Stimulated activated CD4-positive, alpha-beta T cell treated with anti-CD3 and anti-CD28 coated beads, Interleukin-2, amount 100 ng/mL, for 24 hours (primary cell): Measurements from ENCODE around the gene SEMA4A.
"Not testable (repeated sequence)": the region's sequence is repeated elsewhere in the genome, so short reads cannot be mapped to it uniquely, and the experiment has no call there.

Source experiments
- DNase-seq, 2 donors: peaks; one replicate each; pipeline ENCODE4 v3.0.0-alpha.2; 2020

Gene SEMA4A

GRCh38 chr1:156119503-156120209 lies 33.7 kb upstream of the SEMA4A start:
- DNase-seq: no peak

- no peak for DNase-seq
These were observed 33.1 kb upstream of the SEMA4A start for GRCh38 chr1:156120318-156120717.

- not testable (repeated sequence) for DNase-seq
These were observed 32.4 kb upstream of the SEMA4A start for GRCh38 chr1:156121005-156121404.

GRCh38 chr1:156121457-156121856 lies 31.9 kb upstream of the SEMA4A start:
- no peak for DNase-seq

GRCh38 chr1:156122086-156122485 lies 31.3 kb upstream of the SEMA4A start:
- no peak for DNase-seq

GRCh38 chr1:156122519-156123355 lies 30.6 kb upstream of the SEMA4A start:
- DNase-seq: no peak

GRCh38 chr1:156123356-156124196 lies 29.8 kb upstream of the SEMA4A start:
- peak; percentile 69 to 72 for DNase-seq

GRCh38 chr1:156124557-156125483 lies 28.6 kb upstream of the SEMA4A start:
- no peak for DNase-seq

GRCh38 chr1:156125544-156125943 lies 27.8 kb upstream of the SEMA4A start:
- DNase-seq: not testable (repeated sequence)

GRCh38 chr1:156126043-156126629 lies 27.2 kb upstream of the SEMA4A start:
- peak; percentile 55 to 57 for DNase-seq

GRCh38 chr1:156126630-156127534 lies 26.5 kb upstream of the SEMA4A start:
- DNase-seq: peak; percentile 82 to 84

GRCh38 chr1:156128308-156128653 lies 25.1 kb upstream of the SEMA4A start:
- no peak for DNase-seq

GRCh38 chr1:156128654-156129597 lies 24.5 kb upstream of the SEMA4A start:
- DNase-seq: no peak

GRCh38 chr1:156129687-156130577 lies 23.5 kb upstream of the SEMA4A start:
- DNase-seq: peak; percentile 88 to 90

- DNase-seq: no peak
These were observed 22.8 kb upstream of the SEMA4A start for GRCh38 chr1:156130578-156130942.

- DNase-seq: no peak
These were observed 18.5 kb upstream of the SEMA4A start for GRCh38 chr1:156134716-156135435.
